ENCODE results near the gene GALNT5.

The GALNT5 gene

GRCh38 chr2:157260533-157261198 lies 3.2 kb downstream of the GALNT5 start:
- H3K4me3 ChIP-seq (ENCODE audit: low read depth, low read length), result no peak overlapping the region
- TF ChIP-seq CTCF (IDR thresholded peaks at IDR 0.05; ENCODE audit: low read depth, low read length), result no peak
- TF ChIP-seq MYC (IDR thresholded peaks at IDR 0.05; ENCODE audit: low read depth, low read length), result no peak
- no peak for TF ChIP-seq MAX (IDR thresholded peaks at IDR 0.05; ENCODE audit: low read depth, low read length)
- no peak for TF ChIP-seq POLR2A (IDR thresholded peaks at IDR 0.05; ENCODE audit: extremely low read depth, insufficient read length)
- DNase-seq (ENCODE audit: low read depth), result no peak

GRCh38 chr2:157261199-157261782 lies 3.8 kb downstream of the GALNT5 start:
- peak; percentile 7 for DNase-seq (ENCODE audit: low read depth)
- no peak overlapping the region for H3K4me3 ChIP-seq (ENCODE audit: low read depth, low read length)
- TF ChIP-seq POLR2A (IDR thresholded peaks at IDR 0.05; ENCODE audit: extremely low read depth, insufficient read length), result no peak
- peak; percentile 49; the same call in 1 of the 2 replicates for TF ChIP-seq MAX (IDR thresholded peaks at IDR 0.05; ENCODE audit: low read depth, low read length)

GRCh38 chr2:157262248-157262647 lies 4.7 kb downstream of the GALNT5 start:
- TF ChIP-seq MAX (IDR thresholded peaks at IDR 0.05; ENCODE audit: low read depth, low read length) (no peak), POLR2A (IDR thresholded peaks at IDR 0.05; ENCODE audit: extremely low read depth, insufficient read length) (no peak), CTCF (IDR thresholded peaks at IDR 0.05; ENCODE audit: low read depth, low read length) (no peak), MYC (IDR thresholded peaks at IDR 0.05; ENCODE audit: low read depth, low read length) (no peak)
- no peak for DNase-seq (ENCODE audit: low read depth)
- H3K4me3 ChIP-seq (ENCODE audit: low read depth, low read length), result no peak overlapping the region

- DNase-seq (ENCODE audit: low read depth), result no peak
- no peak overlapping the region for H3K4me3 ChIP-seq (ENCODE audit: low read depth, low read length)
- no peak for TF ChIP-seq CTCF (IDR thresholded peaks at IDR 0.05; ENCODE audit: low read depth, low read length)
These were observed 6.6 kb downstream of the GALNT5 start for GRCh38 chr2:157264099-157264498.

GRCh38 chr2:157265825-157266224 lies 8.3 kb downstream of the GALNT5 start:
- no peak for TF ChIP-seq CTCF (IDR thresholded peaks at IDR 0.05; ENCODE audit: low read depth, low read length)
- no peak for TF ChIP-seq MAX (IDR thresholded peaks at IDR 0.05; ENCODE audit: low read depth, low read length)
- no peak for TF ChIP-seq MYC (IDR thresholded peaks at IDR 0.05; ENCODE audit: low read depth, low read length)
- no peak for TF ChIP-seq POLR2A (IDR thresholded peaks at IDR 0.05; ENCODE audit: extremely low read depth, insufficient read length)
- no peak overlapping the region for H3K4me3 ChIP-seq (ENCODE audit: low read depth, low read length)
- no peak for DNase-seq (ENCODE audit: low read depth)

GRCh38 chr2:157267476-157267875 lies 10.0 kb downstream of the GALNT5 start:
- no peak for DNase-seq (ENCODE audit: low read depth)
- TF ChIP-seq MYC (IDR thresholded peaks at IDR 0.05; ENCODE audit: low read depth, low read length) (no peak), CTCF (IDR thresholded peaks at IDR 0.05; ENCODE audit: low read depth, low read length) (no peak), POLR2A (IDR thresholded peaks at IDR 0.05; ENCODE audit: extremely low read depth, insufficient read length) (no peak), MAX (IDR thresholded peaks at IDR 0.05; ENCODE audit: low read depth, low read length) (no peak)
- no peak overlapping the region for H3K4me3 ChIP-seq (ENCODE audit: low read depth, low read length)

All from NB4 (cell line).